ENCODE data around the gene SEPTIN1. TPM values are rescaled to one million over a fixed set of nuclear protein-coding genes. Genes with fewer than 3 reads are reported as not detected.

The SEPTIN1 gene
- polyA plus RNA-seq, 1 of the 3 experiments (the other 2 are of a cell fraction): 0.25 TPM

DNA sequence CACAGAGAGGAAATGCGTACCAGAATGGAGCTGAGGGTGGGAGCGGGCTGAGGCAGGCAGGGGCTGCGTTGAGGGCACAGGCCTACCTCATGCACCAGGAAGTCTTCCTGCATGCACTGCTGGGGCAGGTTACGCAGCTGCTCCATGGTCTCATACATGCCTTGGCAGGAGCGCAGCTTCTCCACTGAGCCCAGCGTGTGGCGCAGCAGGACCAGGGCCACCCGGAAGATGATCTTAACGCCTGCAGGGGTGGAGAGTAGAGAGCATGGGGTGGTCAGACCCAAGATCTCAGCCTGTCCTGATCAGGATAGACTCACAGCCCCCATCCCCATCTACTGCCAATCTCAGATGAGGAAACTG lies 23.8 kb downstream of the SEPTIN1 start:
- WGBS (ENCODE audit: low lambda C conversion rate): 98% methylated on average over 8 of the region's 9 CpGs
- H3K4me2 ChIP-seq: no peak overlapping the region
- H3K27me3 ChIP-seq (ENCODE audit: insufficient read depth): no peaks in the 10 kb centered on the region
- H3K4me1 ChIP-seq (ENCODE audit: control insufficient read depth in 1 of 2, insufficient read depth in 2 of 2, low read depth in 1 of 2, low read length in 1 of 2): peaks cover 16 to 29% of the 10 kb centered on the region in 2 experiments
- TF ChIP-seq RAD21 (IDR thresholded peaks at IDR 0.05; ENCODE audit: low read length) (no peak), RFX5 (IDR thresholded peaks at IDR 0.05; ENCODE audit: low read length) (no peak), FOSL2 (IDR thresholded peaks at IDR 0.05; ENCODE audit: borderline replicate concordance, low read depth) (no peak), TAF1 (IDR thresholded peaks at IDR 0.05; ENCODE audit: borderline replicate concordance, low read depth, low read length) (no peak), NFIC (IDR thresholded peaks at IDR 0.05; ENCODE audit: borderline replicate concordance) (no peak), GATA2 (CRISPR knock-in tag; IDR thresholded peaks at IDR 0.05) (no peak), EZH2phosphoT487 (IDR thresholded peaks at IDR 0.05; ENCODE audit: borderline replicate concordance, low read depth) (no peak), TEAD4 (IDR thresholded peaks at IDR 0.05; ENCODE audit: borderline replicate concordance, insufficient read depth) (no peak), FOXJ3 (CRISPR knock-in tag; IDR thresholded peaks at IDR 0.05) (no peak), FOXM1 (IDR thresholded peaks at IDR 0.05; ENCODE audit: low read depth) (no peak), RCOR1 (IDR thresholded peaks at IDR 0.05; ENCODE audit: low read length) (no peak), NRF1 (IDR thresholded peaks at IDR 0.05; ENCODE audit: low read depth, low read length) (no peak), SMC3 (IDR thresholded peaks at IDR 0.05; ENCODE audit: low read depth, low read length) (no peak), TCF12 (IDR thresholded peaks at IDR 0.05) (no peak)
- TF ChIP-seq, protein P1, sequence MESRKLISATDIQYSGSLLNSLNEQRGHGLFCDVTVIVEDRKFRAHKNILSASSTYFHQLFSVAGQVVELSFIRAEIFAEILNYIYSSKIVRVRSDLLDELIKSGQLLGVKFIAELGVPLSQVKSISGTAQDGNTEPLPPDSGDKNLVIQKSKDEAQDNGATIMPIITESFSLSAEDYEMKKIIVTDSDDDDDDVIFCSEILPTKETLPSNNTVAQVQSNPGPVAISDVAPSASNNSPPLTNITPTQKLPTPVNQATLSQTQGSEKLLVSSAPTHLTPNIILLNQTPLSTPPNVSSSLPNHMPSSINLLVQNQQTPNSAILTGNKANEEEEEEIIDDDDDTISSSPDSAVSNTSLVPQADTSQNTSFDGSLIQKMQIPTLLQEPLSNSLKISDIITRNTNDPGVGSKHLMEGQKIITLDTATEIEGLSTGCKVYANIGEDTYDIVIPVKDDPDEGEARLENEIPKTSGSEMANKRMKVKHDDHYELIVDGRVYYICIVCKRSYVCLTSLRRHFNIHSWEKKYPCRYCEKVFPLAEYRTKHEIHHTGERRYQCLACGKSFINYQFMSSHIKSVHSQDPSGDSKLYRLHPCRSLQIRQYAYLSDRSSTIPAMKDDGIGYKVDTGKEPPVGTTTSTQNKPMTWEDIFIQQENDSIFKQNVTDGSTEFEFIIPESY (IDR thresholded peaks at IDR 0.05; ENCODE audit: borderline replicate concordance, low read depth): no peak
- TF ChIP-seq, protein P2, sequence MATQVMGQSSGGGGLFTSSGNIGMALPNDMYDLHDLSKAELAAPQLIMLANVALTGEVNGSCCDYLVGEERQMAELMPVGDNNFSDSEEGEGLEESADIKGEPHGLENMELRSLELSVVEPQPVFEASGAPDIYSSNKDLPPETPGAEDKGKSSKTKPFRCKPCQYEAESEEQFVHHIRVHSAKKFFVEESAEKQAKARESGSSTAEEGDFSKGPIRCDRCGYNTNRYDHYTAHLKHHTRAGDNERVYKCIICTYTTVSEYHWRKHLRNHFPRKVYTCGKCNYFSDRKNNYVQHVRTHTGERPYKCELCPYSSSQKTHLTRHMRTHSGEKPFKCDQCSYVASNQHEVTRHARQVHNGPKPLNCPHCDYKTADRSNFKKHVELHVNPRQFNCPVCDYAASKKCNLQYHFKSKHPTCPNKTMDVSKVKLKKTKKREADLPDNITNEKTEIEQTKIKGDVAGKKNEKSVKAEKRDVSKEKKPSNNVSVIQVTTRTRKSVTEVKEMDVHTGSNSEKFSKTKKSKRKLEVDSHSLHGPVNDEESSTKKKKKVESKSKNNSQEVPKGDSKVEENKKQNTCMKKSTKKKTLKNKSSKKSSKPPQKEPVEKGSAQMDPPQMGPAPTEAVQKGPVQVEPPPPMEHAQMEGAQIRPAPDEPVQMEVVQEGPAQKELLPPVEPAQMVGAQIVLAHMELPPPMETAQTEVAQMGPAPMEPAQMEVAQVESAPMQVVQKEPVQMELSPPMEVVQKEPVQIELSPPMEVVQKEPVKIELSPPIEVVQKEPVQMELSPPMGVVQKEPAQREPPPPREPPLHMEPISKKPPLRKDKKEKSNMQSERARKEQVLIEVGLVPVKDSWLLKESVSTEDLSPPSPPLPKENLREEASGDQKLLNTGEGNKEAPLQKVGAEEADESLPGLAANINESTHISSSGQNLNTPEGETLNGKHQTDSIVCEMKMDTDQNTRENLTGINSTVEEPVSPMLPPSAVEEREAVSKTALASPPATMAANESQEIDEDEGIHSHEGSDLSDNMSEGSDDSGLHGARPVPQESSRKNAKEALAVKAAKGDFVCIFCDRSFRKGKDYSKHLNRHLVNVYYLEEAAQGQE (IDR thresholded peaks at IDR 0.05; ENCODE audit: low read depth, low read length): no peak
- TF ChIP-seq, protein P3, sequence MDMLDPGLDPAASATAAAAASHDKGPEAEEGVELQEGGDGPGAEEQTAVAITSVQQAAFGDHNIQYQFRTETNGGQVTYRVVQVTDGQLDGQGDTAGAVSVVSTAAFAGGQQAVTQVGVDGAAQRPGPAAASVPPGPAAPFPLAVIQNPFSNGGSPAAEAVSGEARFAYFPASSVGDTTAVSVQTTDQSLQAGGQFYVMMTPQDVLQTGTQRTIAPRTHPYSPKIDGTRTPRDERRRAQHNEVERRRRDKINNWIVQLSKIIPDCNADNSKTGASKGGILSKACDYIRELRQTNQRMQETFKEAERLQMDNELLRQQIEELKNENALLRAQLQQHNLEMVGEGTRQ (IDR thresholded peaks at IDR 0.05; ENCODE audit: borderline replicate concordance, low read depth, low read length): no peak
- TF ChIP-seq, protein P4, sequence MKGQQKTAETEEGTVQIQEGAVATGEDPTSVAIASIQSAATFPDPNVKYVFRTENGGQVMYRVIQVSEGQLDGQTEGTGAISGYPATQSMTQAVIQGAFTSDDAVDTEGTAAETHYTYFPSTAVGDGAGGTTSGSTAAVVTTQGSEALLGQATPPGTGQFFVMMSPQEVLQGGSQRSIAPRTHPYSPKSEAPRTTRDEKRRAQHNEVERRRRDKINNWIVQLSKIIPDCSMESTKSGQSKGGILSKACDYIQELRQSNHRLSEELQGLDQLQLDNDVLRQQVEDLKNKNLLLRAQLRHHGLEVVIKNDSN (IDR thresholded peaks at IDR 0.05; ENCODE audit: borderline replicate concordance, low read depth): no peak
- H4K20me1 ChIP-seq (ENCODE audit: insufficient read depth): peaks cover 6% of the 10 kb centered on the region
- peaks cover 8% of the 10 kb centered on the region for H3F3A ChIP-seq (replicated peaks; ENCODE audit: insufficient read depth)
- peaks cover 10 to 33% of the 10 kb centered on the region in 2 experiments for H3K36me3 ChIP-seq (replicated peaks in 1 of 2; ENCODE audit: control insufficient read depth in 1 of 2, insufficient read depth in 2 of 2, low read length in 1 of 2)
- no peak overlapping the region for H2AFZ ChIP-seq (ENCODE audit: low read depth)
- ChIA-PET CTCF (interaction anchor here (0.7 to 1.8 kb wide), 3 partner anchors 49 to 290 kb away, joined by 3 to 5 read pairs (median 5); partner anchors contain the start of gene ZNF771), POLR2A (no interaction called here)
- H3K27ac ChIP-seq (ENCODE audit: low read depth in 2 of 2, low read length in 1 of 2): no peak overlapping the region
- no peak overlapping the region for H3K9ac ChIP-seq
- DNase-seq: no peak
- H3K9me2 ChIP-seq: no peaks in the 10 kb centered on the region
- H3K9me3 ChIP-seq: no peaks in the 10 kb centered on the region
- no peak overlapping the region for H3K4me3 ChIP-seq (ENCODE audit: low read depth in 2 of 2, low read length in 1 of 2)
- H3K79me2 ChIP-seq (ENCODE audit: insufficient read depth): peaks cover 57% of the 10 kb centered on the region

Data from SK-N-SH (cell line).